A549 (cell line): Measurements from ENCODE around the gene RIT1.

Source experiments
- CBX2 ChIP-seq: fragments of 200-600 bp; sonication (generic); IDR thresholded peaks from 2 replicates; pipeline ENCODE4 v1.6.1; 2016; ENCODE audit warnings: low read depth, mild to moderate bottlenecking, borderline replicate concordance
- CTCF ChIP-seq: fragments of >200 bp; sonication (Bioruptor Twin); formaldehyde crosslinking; IDR thresholded peaks from 3 replicates; pipeline ENCODE4 v1.5.1; 2016
- EP300 ChIP-seq, 2 experiments: fragments of >200 bp; sonication (Bioruptor Twin); formaldehyde crosslinking; IDR thresholded peaks; 2 replicates in 1 of 2; 3 replicates in 1 of 2; pipeline ENCODE4 v1.6.1; 2016 to 2017
- MAZ ChIP-seq: fragments of 150-350 bp; IDR thresholded peaks from 2 replicates; pipeline ENCODE4 v1.6.1; 2014; ENCODE audit warnings: antibody characterized with exemption, low read depth, low read length, borderline replicate concordance
- POLR2A ChIP-seq: IDR thresholded peaks from 2 replicates; pipeline ENCODE4 v1.6.1; 2012; ENCODE audit warnings: mild to moderate bottlenecking, low read length
- TF ChIP-seq, protein P1 (sequence below): IDR thresholded peaks from 2 replicates; pipeline ENCODE4 v1.6.1; 2012
- TF ChIP-seq, protein P2 (sequence below): IDR thresholded peaks from 2 replicates; pipeline ENCODE4 v1.6.1; 2012
- TF ChIP-seq, protein P3 (sequence below): fragments of >200 bp; sonication (Bioruptor Twin); formaldehyde crosslinking; IDR thresholded peaks from 2 replicates; pipeline ENCODE4 v1.6.1; 2016

DNA sequence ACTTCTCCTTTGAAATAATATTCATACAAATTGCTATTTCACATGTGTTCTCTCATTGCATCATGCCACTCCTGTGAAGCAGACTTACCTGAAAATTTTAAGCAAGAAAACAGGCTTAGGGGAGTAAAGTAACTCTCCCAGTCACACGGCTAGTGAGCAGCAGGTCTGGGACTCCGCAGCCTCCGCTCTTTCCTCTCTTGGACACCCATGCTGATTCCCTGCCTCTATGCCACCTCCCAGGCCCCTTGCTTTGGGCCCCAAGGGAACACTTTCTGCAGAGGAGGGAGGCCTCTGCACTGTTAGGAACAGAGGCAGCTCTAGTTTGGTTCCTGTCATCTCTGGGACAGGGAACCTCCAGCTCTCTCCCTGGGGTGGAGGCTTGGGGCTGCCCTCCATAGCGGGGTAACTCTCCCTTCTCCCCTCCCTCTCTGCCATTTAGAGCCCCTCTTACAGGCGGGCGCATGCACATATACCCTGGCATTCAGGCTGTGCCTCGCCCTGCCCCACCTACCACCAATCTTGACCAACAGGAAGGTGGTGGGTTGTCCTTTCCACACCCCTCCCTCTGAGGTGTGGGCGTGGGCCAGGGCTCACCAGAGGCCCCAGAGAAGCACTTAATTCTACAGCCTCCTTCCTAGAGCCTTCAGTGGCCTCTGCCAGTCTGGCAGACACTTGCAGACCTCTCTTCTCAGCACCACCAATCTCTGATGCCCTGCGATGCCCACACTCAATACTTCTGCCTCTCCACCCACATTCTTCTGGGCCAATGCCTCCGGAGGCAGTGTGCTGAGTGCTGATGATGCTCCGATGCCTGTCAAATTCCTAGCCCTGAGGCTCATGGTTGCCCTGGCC lies 30.1 kb upstream of the RIT1 start, which contains the start of gene RXFP4:
- TF ChIP-seq CTCF (no peak), MAZ (no peak), POLR2A (no peak), CBX2 (no peak), EP300 (IDR thresholded peaks at IDR 0.05) (no peak)
- TF ChIP-seq, protein P1, sequence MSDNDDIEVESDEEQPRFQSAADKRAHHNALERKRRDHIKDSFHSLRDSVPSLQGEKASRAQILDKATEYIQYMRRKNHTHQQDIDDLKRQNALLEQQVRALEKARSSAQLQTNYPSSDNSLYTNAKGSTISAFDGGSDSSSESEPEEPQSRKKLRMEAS, result 0 out of 2 replicates have a peak, but pooled peaks have one; percentile 9
- TF ChIP-seq, protein P2, sequence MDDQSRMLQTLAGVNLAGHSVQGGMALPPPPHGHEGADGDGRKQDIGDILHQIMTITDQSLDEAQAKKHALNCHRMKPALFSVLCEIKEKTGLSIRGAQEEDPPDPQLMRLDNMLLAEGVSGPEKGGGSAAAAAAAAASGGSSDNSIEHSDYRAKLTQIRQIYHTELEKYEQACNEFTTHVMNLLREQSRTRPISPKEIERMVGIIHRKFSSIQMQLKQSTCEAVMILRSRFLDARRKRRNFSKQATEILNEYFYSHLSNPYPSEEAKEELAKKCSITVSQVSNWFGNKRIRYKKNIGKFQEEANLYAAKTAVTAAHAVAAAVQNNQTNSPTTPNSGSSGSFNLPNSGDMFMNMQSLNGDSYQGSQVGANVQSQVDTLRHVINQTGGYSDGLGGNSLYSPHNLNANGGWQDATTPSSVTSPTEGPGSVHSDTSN, result no peak
- TF ChIP-seq, protein P3, sequence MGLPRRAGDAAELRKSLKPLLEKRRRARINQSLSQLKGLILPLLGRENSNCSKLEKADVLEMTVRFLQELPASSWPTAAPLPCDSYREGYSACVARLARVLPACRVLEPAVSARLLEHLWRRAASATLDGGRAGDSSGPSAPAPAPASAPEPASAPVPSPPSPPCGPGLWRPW, result no peak
